ENCODE data around the gene SPOCK2. TPM values are rescaled to one million over a fixed set of nuclear protein-coding genes. Genes with fewer than 3 reads are reported as not detected.

SPOCK2 gene
- total and polyA plus RNA-seq, 10 of the 15 experiments (the other 5 are each of a cell fraction or from before 2014, with no cell fraction given): 0.02 to 1.5 (median 0.58) TPM

- TF ChIP-seq RUNX3 (IDR thresholded peaks at IDR 0.05; ENCODE audit: low read length): no peak
- no peak for TF ChIP-seq EZH2 (IDR thresholded peaks at IDR 0.05; ENCODE audit: borderline replicate concordance, control insufficient read depth, low read depth, low read length)
- no peak for TF ChIP-seq BMI1 (IDR thresholded peaks at IDR 0.05; ENCODE audit: borderline replicate concordance)
These were observed 18.4 kb downstream of the SPOCK2 start (continued) for GRCh38 chr10:72069751-72070526.

- WGBS (ENCODE audit: insufficient coverage, insufficient replicate concordance, low lambda C conversion rate, missing lambda C conversion rate): 54% methylated on average over 12 of the region's 12 CpGs
- TF ChIP-seq, protein P1, sequence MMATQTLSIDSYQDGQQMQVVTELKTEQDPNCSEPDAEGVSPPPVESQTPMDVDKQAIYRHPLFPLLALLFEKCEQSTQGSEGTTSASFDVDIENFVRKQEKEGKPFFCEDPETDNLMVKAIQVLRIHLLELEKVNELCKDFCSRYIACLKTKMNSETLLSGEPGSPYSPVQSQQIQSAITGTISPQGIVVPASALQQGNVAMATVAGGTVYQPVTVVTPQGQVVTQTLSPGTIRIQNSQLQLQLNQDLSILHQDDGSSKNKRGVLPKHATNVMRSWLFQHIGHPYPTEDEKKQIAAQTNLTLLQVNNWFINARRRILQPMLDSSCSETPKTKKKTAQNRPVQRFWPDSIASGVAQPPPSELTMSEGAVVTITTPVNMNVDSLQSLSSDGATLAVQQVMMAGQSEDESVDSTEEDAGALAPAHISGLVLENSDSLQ (IDR thresholded peaks at IDR 0.05): peak; percentile 70
- TF ChIP-seq, protein P2, sequence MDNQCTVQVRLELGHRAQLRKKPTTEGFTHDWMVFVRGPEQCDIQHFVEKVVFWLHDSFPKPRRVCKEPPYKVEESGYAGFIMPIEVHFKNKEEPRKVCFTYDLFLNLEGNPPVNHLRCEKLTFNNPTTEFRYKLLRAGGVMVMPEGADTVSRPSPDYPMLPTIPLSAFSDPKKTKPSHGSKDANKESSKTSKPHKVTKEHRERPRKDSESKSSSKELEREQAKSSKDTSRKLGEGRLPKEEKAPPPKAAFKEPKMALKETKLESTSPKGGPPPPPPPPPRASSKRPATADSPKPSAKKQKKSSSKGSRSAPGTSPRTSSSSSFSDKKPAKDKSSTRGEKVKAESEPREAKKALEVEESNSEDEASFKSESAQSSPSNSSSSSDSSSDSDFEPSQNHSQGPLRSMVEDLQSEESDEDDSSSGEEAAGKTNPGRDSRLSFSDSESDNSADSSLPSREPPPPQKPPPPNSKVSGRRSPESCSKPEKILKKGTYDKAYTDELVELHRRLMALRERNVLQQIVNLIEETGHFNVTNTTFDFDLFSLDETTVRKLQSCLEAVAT (IDR thresholded peaks at IDR 0.05): no peak
- no peak for DNase-seq (ENCODE audit: low read depth, low spot score)
- intact Hi-C loops (cut with micrococcal nuclease; ENCODE audit: unreplicated experiment) (no loop called here), in situ Hi-C loops (cut with MboI) (no loop called here)
- Histone ChIP-seq H2AFZ (ENCODE audit: control insufficient read depth, low read depth, low read length) (no peak overlapping the region), H3K27ac (ENCODE audit: control insufficient read depth, insufficient read depth) (no peak overlapping the region), H3K79me2 (ENCODE audit: control insufficient read depth, insufficient read depth, low read length) (no peaks in the 10 kb centered on the region), H3K9ac (ENCODE audit: control insufficient read depth, insufficient read depth, low read length) (no peak overlapping the region), H3K4me1 (ENCODE audit: control insufficient read depth, insufficient read depth, low read length) (no peaks in the 10 kb centered on the region), H3K9me3 (replicated peaks; ENCODE audit: control insufficient read depth, insufficient read depth, low read length) (no peaks in the 10 kb centered on the region), H4K20me1 (ENCODE audit: control insufficient read depth, insufficient read depth) (no peaks in the 10 kb centered on the region), H3K27me3 (replicated peaks in 1 of 2; ENCODE audit: control insufficient read depth in 2 of 2, insufficient read depth in 2 of 2, low read length in 1 of 2) (no peaks in the 10 kb centered on the region), H3K4me3 (no peak overlapping the region), H3K4me2 (ENCODE audit: control insufficient read depth, insufficient read depth) (no peak overlapping the region), H3K36me3 (ENCODE audit: control insufficient read depth in 2 of 2, insufficient read depth in 2 of 2, low read length in 1 of 2) (no peaks in the 10 kb centered on the region)
- BruUV-seq (replicated peaks): no TSS peak
- RAD21 ChIA-PET (ENCODE audit: unreplicated experiment): interaction anchor here (1.0 to 3.8 kb wide), 4 partner anchors 20 to 268 kb away, joined by 5 to 34 read pairs (median 8); no protein-coding TSS in a partner anchor
- CTCF ChIA-PET: interaction anchor here (1.0 to 7.0 kb wide), 4 partner anchors 9 to 172 kb away, joined by 4 to 65 read pairs (median 8); no protein-coding TSS in a partner anchor
- POLR2A ChIA-PET: no interaction called here
- SMC1A ChIA-PET (ENCODE audit: uncharacterized antibody, unreplicated experiment): interaction anchor here (1.1 to 1.4 kb wide), 4 partner anchors 10 to 269 kb away, joined by 3 read pairs; no protein-coding TSS in a partner anchor
- FAIRE-seq: no peak
- ATAC-seq: no peak
These were observed 19.4 kb downstream of the SPOCK2 start for GRCh38 chr10:72068901-72069446.

All from GM12878 (cell line).